PFSK-1 (cell line): Measurements from ENCODE around the gene NIFK.

ENCODE experiments used
- POLR2AphosphoS5 ChIP-seq: IDR thresholded peaks from 2 replicates; pipeline ENCODE4 v1.6.1; 2012; ENCODE audit warnings: low read depth, mild to moderate bottlenecking, control low read depth, low read length, moderate library complexity
- REST ChIP-seq, 2 experiments: IDR thresholded peaks; 2 replicates each; pipeline versions ENCODE4 v1.6.1 to v1.8.0; 2011 to 2012; ENCODE audit warnings: low read depth in 2 of 2, low read length in 2 of 2, control low read depth in 1 of 2, inconsistent platforms in 1 of 2, mild to moderate bottlenecking in 1 of 2, moderate library complexity in 1 of 2; ENCODE audit not compliant: insufficient read depth in 1 of 2
- SIN3A ChIP-seq: IDR thresholded peaks from 2 replicates; pipeline ENCODE4 v1.6.1; 2012; ENCODE audit warnings: mild to moderate bottlenecking, low read length, moderate library complexity, borderline replicate concordance; ENCODE audit not compliant: insufficient read depth
- TAF1 ChIP-seq: IDR thresholded peaks from 2 replicates; pipeline ENCODE4 v1.6.1; 2012; ENCODE audit warnings: low read length, control low read depth, borderline replicate concordance; ENCODE audit not compliant: insufficient read depth

GRCh38 chr2:121731366-121731765 is 5.3 kb downstream of the NIFK start:
- TF ChIP-seq REST (IDR thresholded peaks at IDR 0.05; ENCODE audit: insufficient read depth in 1 of 2, low read depth in 2 of 2, low read length in 2 of 2): no peak
- TF ChIP-seq SIN3A: no peak
- TF ChIP-seq TAF1: no peak
- no peak for TF ChIP-seq POLR2AphosphoS5
